Measurements from ENCODE around the gene RASSF4. TPM values are rescaled to one million over a fixed set of nuclear protein-coding genes. Genes with fewer than 3 reads are reported as not detected.

Gene RASSF4
- polyA plus RNA-seq, 1 experiment = 11.2 TPM

GRCh38 chr10:45035673-45036072, 76.1 kb downstream of the RASSF4 start:
- Histone ChIP-seq H3K27ac (ENCODE audit: low read depth, low read length) (no peak overlapping the region), H3K4me3 (ENCODE audit: low read depth, low read length) (no peak overlapping the region), H3K9me3 (ENCODE audit: control insufficient read depth, insufficient read depth, low read length) (no peaks in the 10 kb centered on the region), H3K27me3 (ENCODE audit: control insufficient read depth, insufficient read depth, low read length) (no peaks in the 10 kb centered on the region)
- no peak for TF ChIP-seq CTCF (IDR thresholded peaks at IDR 0.05; ENCODE audit: low read depth, low read length)
- ChIA-PET POLR2A (no interaction called here), CTCF (no interaction called here)
- DNase-seq (ENCODE audit: low read depth, low spot score) = no peak

- Histone ChIP-seq H3K9me3 (ENCODE audit: control insufficient read depth, insufficient read depth, low read length) (no peaks in the 10 kb centered on the region), H3K27ac (ENCODE audit: low read depth, low read length) (no peak overlapping the region), H3K27me3 (ENCODE audit: control insufficient read depth, insufficient read depth, low read length) (no peaks in the 10 kb centered on the region), H3K4me3 (ENCODE audit: low read depth, low read length) (no peak overlapping the region)
- CTCF ChIA-PET = no interaction called here
- POLR2A ChIA-PET = no interaction called here
- DNase-seq (ENCODE audit: low read depth, low spot score) = no peak
- no peak for TF ChIP-seq CTCF (IDR thresholded peaks at IDR 0.05; ENCODE audit: low read depth, low read length)
Observed at GRCh38 chr10:45040921-45041542, 81.4 kb downstream of the RASSF4 start.

- H3K9me3 ChIP-seq (ENCODE audit: control insufficient read depth, insufficient read depth, low read length) = no peaks in the 10 kb centered on the region
- ChIA-PET CTCF (no interaction called here), POLR2A (no interaction called here)
- DNase-seq (ENCODE audit: low read depth, low spot score) = no peak
- no peaks in the 10 kb centered on the region for H3K27me3 ChIP-seq (ENCODE audit: control insufficient read depth, insufficient read depth, low read length)
- H3K4me3 ChIP-seq (ENCODE audit: low read depth, low read length) = no peak overlapping the region
- no peak overlapping the region for H3K27ac ChIP-seq (ENCODE audit: low read depth, low read length)
- no peak for TF ChIP-seq CTCF (IDR thresholded peaks at IDR 0.05; ENCODE audit: low read depth, low read length)
Observed at GRCh38 chr10:45044290-45044689, 84.7 kb downstream of the RASSF4 start.

Other genes starting within 250 kb of the RASSF4 start
- gene TMEM72, start 48.5 kb upstream of the RASSF4 start, polyA plus RNA-seq (2011; rRNA removed) = not detected in 2 replicates
- 31.1 and 50.3 TPM in 2 replicates for gene DEPP1, start 19.0 kb downstream of the RASSF4 start, polyA plus RNA-seq (2011; rRNA removed)
- gene ZNF22, start 41.1 kb downstream of the RASSF4 start, polyA plus RNA-seq (2011; rRNA removed) = 17.4 and 23.4 TPM in 2 replicates